Measurements from ENCODE around the gene CYFIP2. TPM values are rescaled to one million over a fixed set of nuclear protein-coding genes. Genes with fewer than 3 reads are reported as not detected.

Gene CYFIP2
- total and polyA plus RNA-seq, 2 of the 13 experiments (the other 11 are each of a cell fraction or from before 2014, with no cell fraction given): 22.6 to 30.3 TPM

DNA sequence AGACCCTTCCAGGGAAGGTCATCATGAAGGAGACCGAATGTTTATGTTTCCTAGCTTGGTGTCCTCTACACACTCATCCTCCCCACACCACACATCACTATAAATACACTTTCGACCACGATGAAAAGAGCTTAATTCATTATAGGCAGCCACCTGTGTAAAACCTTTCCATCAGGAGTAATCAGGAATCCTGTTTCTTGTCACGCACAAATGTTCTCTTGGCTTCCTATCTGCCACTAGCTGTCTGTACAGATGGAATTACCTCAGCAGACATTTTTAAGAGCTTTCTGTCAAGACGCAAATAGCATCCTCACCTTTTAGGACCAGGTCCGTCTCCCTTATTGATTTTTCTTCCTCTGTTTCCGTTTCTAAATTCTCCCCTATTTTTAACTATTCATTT, 79.1 kb downstream of the CYFIP2 start:
- intact Hi-C loops (cut with micrococcal nuclease; ENCODE audit: unreplicated experiment) (no loop called here), in situ Hi-C loops (cut with HindIII; ENCODE audit: extremely low pct_ligation_motif_present, low pct_unique_long_range_greater_than_20kb) (loop anchor here (25.0 kb wide), 1 partner anchor 392 kb away; the partner anchor contains the start of genes LSM11 and THG1L)
- H3K79me2 ChIP-seq (ENCODE audit: insufficient read depth, low read length): no peaks in the 10 kb centered on the region
- H3K4me3 ChIP-seq (replicated peaks in 1 of 3; ENCODE audit: insufficient read depth in 1 of 3, low read depth in 2 of 3, low read length in 3 of 3): no peak overlapping the region
- H3K4me2 ChIP-seq (ENCODE audit: low read depth, low read length): no peak overlapping the region
- BruUV-seq (replicated peaks): no TSS peak
- no peaks in the 10 kb centered on the region for H3K4me1 ChIP-seq (ENCODE audit: insufficient read depth, low read length)
- H4K20me1 ChIP-seq (ENCODE audit: insufficient read depth, low read length): no peaks in the 10 kb centered on the region
- H2AFZ ChIP-seq (ENCODE audit: low read length): no peak overlapping the region
- H3K36me3 ChIP-seq (replicated peaks in 1 of 2; ENCODE audit: control insufficient read depth in 1 of 2, insufficient read depth in 2 of 2, low read length in 2 of 2): peaks cover 4 to 6% of the 10 kb centered on the region in 2 experiments; a peak in 2 of 5 replicates
- WGBS (ENCODE audit: low lambda C conversion rate): 89% methylated on average over 7 of the region's 7 CpGs
- ATAC-seq (no peak), FAIRE-seq (no peak), DNase-seq (ENCODE audit: low spot score) (no peak)
- POLR2A ChIA-PET: no interaction called here
- CTCF ChIA-PET (ENCODE audit: low intra/inter-chr PET ratio, low total read pairs): no interaction called here
- H3K9me3 ChIP-seq (ENCODE audit: low read length): no peaks in the 10 kb centered on the region
- H3K9ac ChIP-seq (ENCODE audit: insufficient read depth, low read depth, low read length): no peak overlapping the region
- no peaks in the 10 kb centered on the region for H3K27me3 ChIP-seq (ENCODE audit: control insufficient read depth in 1 of 2, insufficient read depth in 2 of 2, low read length in 2 of 2)
- TF ChIP-seq TOE1 (CRISPR knock-in tag; IDR thresholded peaks at IDR 0.05) (no peak), ZMYM4 (CRISPR knock-in tag; IDR thresholded peaks at IDR 0.05) (no peak), KDM5B (CRISPR knock-in tag; IDR thresholded peaks at IDR 0.05; ENCODE audit: borderline replicate concordance) (no peak), ZNF431 (CRISPR knock-in tag; IDR thresholded peaks at IDR 0.05; ENCODE audit: borderline replicate concordance, low read depth) (no peak)
- no peak overlapping the region for H3K27ac ChIP-seq (ENCODE audit: extremely low read length, insufficient read depth, low read length)

GRCh38 chr5:157345485-157345884, 79.6 kb downstream of the CYFIP2 start:
- Histone ChIP-seq H3K4me2 (ENCODE audit: low read depth, low read length) (no peak overlapping the region), H3K9ac (ENCODE audit: insufficient read depth, low read depth, low read length) (no peak overlapping the region), H3K36me3 (replicated peaks in 1 of 2; ENCODE audit: control insufficient read depth in 1 of 2, insufficient read depth in 2 of 2, low read length in 2 of 2) (peaks cover 4 to 6% of the 10 kb centered on the region in 2 experiments; a peak in 2 of 5 replicates), H3K27me3 (ENCODE audit: control insufficient read depth in 1 of 2, insufficient read depth in 2 of 2, low read length in 2 of 2) (no peaks in the 10 kb centered on the region), H4K20me1 (ENCODE audit: insufficient read depth, low read length) (no peaks in the 10 kb centered on the region), H2AFZ (ENCODE audit: low read length) (no peak overlapping the region), H3K4me3 (replicated peaks in 1 of 3; ENCODE audit: insufficient read depth in 1 of 3, low read depth in 2 of 3, low read length in 3 of 3) (no peak overlapping the region), H3K79me2 (ENCODE audit: insufficient read depth, low read length) (no peaks in the 10 kb centered on the region), H3K4me1 (ENCODE audit: insufficient read depth, low read length) (no peaks in the 10 kb centered on the region), H3K27ac (ENCODE audit: extremely low read length, insufficient read depth, low read length) (no peak overlapping the region), H3K9me3 (ENCODE audit: low read length) (no peaks in the 10 kb centered on the region)
- CTCF ChIA-PET (ENCODE audit: low intra/inter-chr PET ratio, low total read pairs): no interaction called here
- ATAC-seq (no peak), DNase-seq (ENCODE audit: low spot score) (no peak), FAIRE-seq (no peak)
- WGBS (ENCODE audit: low lambda C conversion rate): 96% methylated on average over 6 of the region's 6 CpGs
- intact Hi-C loops (cut with micrococcal nuclease; ENCODE audit: unreplicated experiment): no loop called here
- in situ Hi-C loops (cut with HindIII; ENCODE audit: extremely low pct_ligation_motif_present, low pct_unique_long_range_greater_than_20kb): loop anchor here (25.0 kb wide), 1 partner anchor 392 kb away; the partner anchor contains the start of genes LSM11 and THG1L
- POLR2A ChIA-PET: no interaction called here
- no peak for TF ChIP-seq CEBPG (CRISPR knock-in tag; IDR thresholded peaks at IDR 0.05)
- no peak for TF ChIP-seq TRIM24 (CRISPR knock-in tag; IDR thresholded peaks at IDR 0.05)
- TF ChIP-seq, protein P1, sequence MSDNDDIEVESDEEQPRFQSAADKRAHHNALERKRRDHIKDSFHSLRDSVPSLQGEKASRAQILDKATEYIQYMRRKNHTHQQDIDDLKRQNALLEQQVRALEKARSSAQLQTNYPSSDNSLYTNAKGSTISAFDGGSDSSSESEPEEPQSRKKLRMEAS (IDR thresholded peaks at IDR 0.05): no peak
- TF ChIP-seq ZNF777 (CRISPR knock-in tag; IDR thresholded peaks at IDR 0.05): no peak
- BruUV-seq (replicated peaks): no TSS peak
